ENCODE data around the gene SGPL1. TPM values are rescaled to one million over a fixed set of nuclear protein-coding genes. Genes with fewer than 3 reads are reported as not detected.

Gene SGPL1
- total RNA-seq, 1 experiment from 2014 or later: 69.4 TPM

- peak; percentile 43 for ATAC-seq
These were observed 104.8 kb downstream of the SGPL1 start for GRCh38 chr10:70920519-70920918.

GRCh38 chr10:70921285-70921684 is 105.5 kb downstream of the SGPL1 start:
- DNase-seq (ENCODE audit: low read depth, low spot score) (no peak), ATAC-seq (no peak)
- H3K36me3 ChIP-seq (ENCODE audit: control insufficient read depth in 1 of 2, insufficient read depth in 2 of 2, low read length in 2 of 2): no peaks in the 10 kb centered on the region
- H3K9me2 ChIP-seq (ENCODE audit: insufficient read depth): no peaks in the 10 kb centered on the region
- H3K4me2 ChIP-seq (ENCODE audit: low read length): no peak overlapping the region
- intact Hi-C loops (cut with micrococcal nuclease): no loop called here
- no peak overlapping the region for H3K27ac ChIP-seq (ENCODE audit: low read depth, low read length)
- H3K4me3 ChIP-seq (replicated peaks in 1 of 2; ENCODE audit: low read depth in 1 of 2, low read length in 2 of 2): no peak overlapping the region
- no peaks in the 10 kb centered on the region for H4K20me1 ChIP-seq (ENCODE audit: insufficient read depth)
- ChIA-PET CTCF (interaction anchor here (0.9 to 1.1 kb wide), 3 partner anchors 16 to 287 kb away, joined by 3 read pairs; no protein-coding TSS in a partner anchor), POLR2A (no interaction called here), RAD21 (ENCODE audit: low non-redundant PET in 1 of 2, low total read pairs in 2 of 2, uncharacterized antibody in 2 of 2, unreplicated experiment in 2 of 2) (no interaction called here)
- no peaks in the 10 kb centered on the region for H3K79me2 ChIP-seq (ENCODE audit: insufficient read depth, low read length)
- H3K27me3 ChIP-seq (ENCODE audit: insufficient read depth, low read length): no peaks in the 10 kb centered on the region
- H3K9me3 ChIP-seq (ENCODE audit: control insufficient read depth in 1 of 2, insufficient read depth in 1 of 2, low read depth in 1 of 2, low read length in 2 of 2): no peaks in the 10 kb centered on the region
- no TSS peak for BruUV-seq (replicated peaks)
- no peak overlapping the region for H2AFZ ChIP-seq (ENCODE audit: low read depth, low read length, poor library complexity, severe bottlenecking)
- no peak overlapping the region for H3K9ac ChIP-seq (ENCODE audit: low read length)
- H3K4me1 ChIP-seq (ENCODE audit: control insufficient read depth in 1 of 2, insufficient read depth in 2 of 2, low read length in 2 of 2): peaks cover 15 to 16% of the 10 kb centered on the region in 2 experiments; a peak in 3 of 4 replicates
- no peak for TF ChIP-seq ZFX (IDR thresholded peaks at IDR 0.05)
- no peak for TF ChIP-seq ATF3 (IDR thresholded peaks at IDR 0.05)
- no peak for TF ChIP-seq POLR2AphosphoS5 (IDR thresholded peaks at IDR 0.05; ENCODE audit: low read depth, low read length)
- TF ChIP-seq SIN3A (IDR thresholded peaks at IDR 0.05; ENCODE audit: low read depth): no peak
- no peak for TF ChIP-seq RAD21 (IDR thresholded peaks at IDR 0.05; ENCODE audit: low read depth)
- no peak for TF ChIP-seq EZH2 (IDR thresholded peaks at IDR 0.05)
- no peak for TF ChIP-seq CBX3 (IDR thresholded peaks at IDR 0.05; ENCODE audit: low read depth)
- no peak for TF ChIP-seq CEBPB (IDR thresholded peaks at IDR 0.05; ENCODE audit: low read depth)
- TF ChIP-seq MAX (IDR thresholded peaks at IDR 0.05): no peak
- TF ChIP-seq CTCF (IDR thresholded peaks at IDR 0.05 in 2 of 3, conservative IDR thresholded peaks at IDR 0.05 in 1 of 3; ENCODE audit: borderline replicate concordance in 1 of 3, insufficient read depth in 1 of 3, low read depth in 2 of 3, low read length in 2 of 3): no peak
- TF ChIP-seq SP1 (IDR thresholded peaks at IDR 0.05; ENCODE audit: low read depth): no peak

More at GRCh38 chr10:70920519-70920918, 104.8 kb downstream of the SGPL1 start:
- peak; percentile 27; the same call in 1 of the 2 replicates for TF ChIP-seq RAD21 (IDR thresholded peaks at IDR 0.05; ENCODE audit: low read depth)
- no peak for TF ChIP-seq EZH2 (IDR thresholded peaks at IDR 0.05)
- no peak for TF ChIP-seq ZBTB33 (IDR thresholded peaks at IDR 0.05; ENCODE audit: extremely low read depth, insufficient replicate concordance, low read length)
- H3K9ac ChIP-seq (ENCODE audit: low read length): no peak overlapping the region
- no peak overlapping the region for H3K4me3 ChIP-seq (replicated peaks in 1 of 2; ENCODE audit: low read depth in 1 of 2, low read length in 2 of 2)
- POLR2A ChIA-PET: no interaction called here
- RAD21 ChIA-PET (ENCODE audit: low non-redundant PET in 1 of 2, low total read pairs in 2 of 2, uncharacterized antibody in 2 of 2, unreplicated experiment in 2 of 2): interaction anchor here in 1 of 2 experiments (0.9 kb wide), 1 partner anchor 288 kb away, joined by 3 read pairs; no protein-coding TSS in a partner anchor
- H3K27me3 ChIP-seq (ENCODE audit: insufficient read depth, low read length): peaks cover 4% of the 10 kb centered on the region; the same call in 1 of the 2 replicates
- H3K79me2 ChIP-seq (ENCODE audit: insufficient read depth, low read length): no peaks in the 10 kb centered on the region
- no peaks in the 10 kb centered on the region for H4K20me1 ChIP-seq (ENCODE audit: insufficient read depth)
- H3K27ac ChIP-seq (ENCODE audit: low read depth, low read length): no peak overlapping the region
- CTCF ChIA-PET: no interaction called here
- peak overlapping the region; percentile 21; the same call in 1 of the 2 replicates for H3K4me2 ChIP-seq (ENCODE audit: low read length)
- no TSS peak for BruUV-seq (replicated peaks)
- peaks cover 13 to 15% of the 10 kb centered on the region in 2 experiments; a peak in 3 of 4 replicates for H3K4me1 ChIP-seq (ENCODE audit: control insufficient read depth in 1 of 2, insufficient read depth in 2 of 2, low read length in 2 of 2)
- H3K36me3 ChIP-seq (ENCODE audit: control insufficient read depth in 1 of 2, insufficient read depth in 2 of 2, low read length in 2 of 2): no peaks in the 10 kb centered on the region
- H3K9me2 ChIP-seq (ENCODE audit: insufficient read depth): no peaks in the 10 kb centered on the region
- H3K9me3 ChIP-seq (ENCODE audit: control insufficient read depth in 1 of 2, insufficient read depth in 1 of 2, low read depth in 1 of 2, low read length in 2 of 2): no peaks in the 10 kb centered on the region
- intact Hi-C loops (cut with micrococcal nuclease): no loop called here
- DNase-seq (ENCODE audit: low read depth, low spot score): no peak
- peak overlapping the region; percentile 35 for H2AFZ ChIP-seq (ENCODE audit: low read depth, low read length, poor library complexity, severe bottlenecking)

Data from HCT116 (cell line).